OCI-LY7 (cell line): Measurements from ENCODE around the gene FAM3D. TPM values are rescaled to one million over a fixed set of nuclear protein-coding genes. Genes with fewer than 3 reads are reported as not detected.

Experiments
- BruUV-seq: library from RNA; stranded (reverse); fragments of 400-500 nt; replicated peaks from 2 replicates; lab custom pipeline; 2021; lab: Mats Ljungman, UMichigan
- CTCF ChIA-PET: fragments of 300-600 bp; sonication (Branson Sonifier 250); formaldehyde crosslinking; loops from one replicate; lab custom pipeline; 2022; ENCODE audit warnings: antibody characterized with exemption; ENCODE audit not compliant: unreplicated experiment; lab: Charles Lee
- POLR2A ChIA-PET: fragments of 300-600 bp; sonication (Branson Sonifier 250); formaldehyde crosslinking; loops from one replicate; lab custom pipeline; 2022; ENCODE audit warnings: antibody characterized with exemption; lab: Charles Lee
- DNase-seq: peaks from one replicate; pipeline ENCODE4 v3.0.0-alpha.2; 2015; ENCODE audit warnings: low spot score
- H2AFZ ChIP-seq: fragments of 200-600 bp; sonication (generic), shearing (Covaris generic); 2 replicates; pipeline ENCODE4 v1.6.1; 2014; ENCODE audit warnings: mild to moderate bottlenecking, antibody characterized with exemption, low read length, moderate library complexity
- H3K27ac ChIP-seq: fragments of 200-600 bp; sonication (generic); 2 replicates; pipeline ENCODE4 v1.5.1; 2014; ENCODE audit warnings: mixed run types, low read depth, mild to moderate bottlenecking, moderate library complexity, low read length, inconsistent platforms; ENCODE audit not compliant: poor library complexity, severe bottlenecking
- H3K36me3 ChIP-seq: fragments of 200-600 bp; sonication (generic); 2 replicates; pipeline ENCODE4 v1.6.1; 2014; ENCODE audit warnings: mild to moderate bottlenecking, antibody characterized with exemption, low read length, moderate library complexity, mixed read lengths; ENCODE audit not compliant: insufficient read depth
- H3K4me1 ChIP-seq: fragments of 200-600 bp; sonication (generic); 2 replicates; pipeline ENCODE4 v1.5.1; 2014; ENCODE audit warnings: mild to moderate bottlenecking, low read length; ENCODE audit not compliant: insufficient read depth, poor library complexity, severe bottlenecking
- H3K4me2 ChIP-seq: fragments of 200-600 bp; sonication (generic); 2 replicates; pipeline ENCODE4 v1.6.1; 2014; ENCODE audit warnings: mild to moderate bottlenecking, low read length
- H3K4me3 ChIP-seq: fragments of 200-600 bp; sonication (generic); 2 replicates; pipeline ENCODE4 v1.5.1; 2014; ENCODE audit warnings: mild to moderate bottlenecking, low read depth, low read length; ENCODE audit not compliant: poor library complexity, severe bottlenecking
- H3K79me2 ChIP-seq: fragments of 200-600 bp; sonication (generic); 2 replicates; pipeline ENCODE4 v1.6.1; 2016; ENCODE audit warnings: low read depth, mild to moderate bottlenecking, low read length, moderate library complexity, mixed read lengths; ENCODE audit not compliant: insufficient read depth
- H3K9me2 ChIP-seq: fragments of 200-600 bp; sonication (generic); 2 replicates; pipeline ENCODE4 v1.6.1; 2016; ENCODE audit warnings: mild to moderate bottlenecking, low read length, mixed read lengths; ENCODE audit not compliant: insufficient read depth
- H3K9me3 ChIP-seq: fragments of 200-600 bp; sonication (generic); 2 replicates; pipeline ENCODE4 v1.6.1; 2014; ENCODE audit warnings: mild to moderate bottlenecking, mixed run types, low read length, mixed read lengths
- H4K20me1 ChIP-seq: fragments of 200-600 bp; sonication (generic); 2 replicates; pipeline ENCODE4 v1.6.1; 2014; ENCODE audit warnings: mild to moderate bottlenecking, antibody characterized with exemption, low read length, moderate library complexity, mixed read lengths; ENCODE audit not compliant: insufficient read depth
- CTCF ChIP-seq: fragments of 200-600 bp; sonication (generic); conservative IDR thresholded peaks from 2 replicates; pipeline ENCODE4 v1.5.1; 2014; ENCODE audit warnings: mild to moderate bottlenecking, antibody characterized with exemption, low read length, moderate library complexity, mixed read lengths
- EZH2phosphoT487 ChIP-seq: fragments of 200-600 bp; sonication (generic); IDR thresholded peaks from 2 replicates; pipeline ENCODE4 v1.6.1; 2018; ENCODE audit warnings: low read depth, borderline replicate concordance, mild to moderate bottlenecking, mixed run types, antibody characterized with exemption, low read length, moderate library complexity, mixed read lengths
- intact Hi-C: fragments of 100-400 bp; cut with micrococcal nuclease; formaldehyde crosslinking; loops from one replicate; pipeline ENCODE4 v1.10.0; 2022; ENCODE audit not compliant: unreplicated experiment
- total RNA-seq, 2 experiments: library from RNA; depleted of rRNA in 1 of 2; stranded (reverse); fragments of >200 nt in 1 of 2; shearing (Covaris generic) in 1 of 2; gene quantifications; 2 replicates each; pipeline ENCODE4 v1.2.3, GENCODE V29; 2014 to 2022

Gene FAM3D
- total RNA-seq, 2 experiments from 2014 or later, result not detected

- no peak for DNase-seq
- H3K4me2 ChIP-seq, result no peak overlapping the region
- H3K27ac ChIP-seq, result no peak overlapping the region
- H3K36me3 ChIP-seq, result no peaks in the 10 kb centered on the region
- no peaks in the 10 kb centered on the region for H3K79me2 ChIP-seq
- no peaks in the 10 kb centered on the region for H4K20me1 ChIP-seq
- H3K4me1 ChIP-seq, result no peaks in the 10 kb centered on the region
- BruUV-seq, result no TSS peak
- CTCF ChIA-PET, result interaction anchor here (1.1 to 1.6 kb wide), 3 partner anchors 8 to 54 kb away, joined by 3 to 4 read pairs (median 4); no protein-coding TSS in a partner anchor
- TF ChIP-seq CTCF, result no peak
- no peak for TF ChIP-seq EZH2phosphoT487
- no peak overlapping the region for H3K4me3 ChIP-seq
- POLR2A ChIA-PET, result interaction anchor here (0.6 to 0.8 kb wide), 4 partner anchors 12 to 411 kb away, joined by 3 read pairs; no protein-coding TSS in a partner anchor
- H2AFZ ChIP-seq, result no peak overlapping the region
- intact Hi-C loops, result loop anchor here (1.0 to 10.0 kb wide), 5 partner anchors 61 to 445 kb away; partner anchors contain the start of genes HTD2 and RPP14
- H3K9me3 ChIP-seq, result no peaks in the 10 kb centered on the region
- no peaks in the 10 kb centered on the region for H3K9me2 ChIP-seq
Measured at GRCh38 chr3:58629629-58630028, 36.9 kb downstream of the FAM3D start.

GRCh38 chr3:58628823-58629562 is 37.6 kb downstream of the FAM3D start:
- TF ChIP-seq EZH2phosphoT487 (no peak), CTCF (no peak)
- Histone ChIP-seq H3K36me3 (no peaks in the 10 kb centered on the region), H3K9me2 (no peaks in the 10 kb centered on the region), H2AFZ (no peak overlapping the region), H4K20me1 (no peaks in the 10 kb centered on the region), H3K4me3 (no peak overlapping the region), H3K27ac (no peak overlapping the region), H3K4me1 (no peaks in the 10 kb centered on the region), H3K79me2 (no peaks in the 10 kb centered on the region), H3K9me3 (no peaks in the 10 kb centered on the region), H3K4me2 (no peak overlapping the region)
- DNase-seq, result no peak
- CTCF ChIA-PET, result no interaction called here
- intact Hi-C loops, result no loop called here
- no TSS peak for BruUV-seq
- POLR2A ChIA-PET, result interaction anchor here (0.8 kb wide), 1 partner anchor 195 kb away, joined by 3 read pairs; no protein-coding TSS in a partner anchor

- no peak overlapping the region for H3K4me2 ChIP-seq
- H3K27ac ChIP-seq, result no peak overlapping the region
- H3K4me3 ChIP-seq, result no peak overlapping the region
- CTCF ChIA-PET, result no interaction called here
- no peak overlapping the region for H2AFZ ChIP-seq
- H3K9me3 ChIP-seq, result no peaks in the 10 kb centered on the region
- H3K9me2 ChIP-seq, result no peaks in the 10 kb centered on the region
- POLR2A ChIA-PET, result interaction anchor here (0.8 kb wide), 1 partner anchor 196 kb away, joined by 3 read pairs; no protein-coding TSS in a partner anchor
- no peaks in the 10 kb centered on the region for H4K20me1 ChIP-seq
- H3K79me2 ChIP-seq, result no peaks in the 10 kb centered on the region
- no peak for DNase-seq
- intact Hi-C loops, result no loop called here
- TF ChIP-seq EZH2phosphoT487, result no peak
- TF ChIP-seq CTCF, result no peak
- BruUV-seq, result no TSS peak
- no peaks in the 10 kb centered on the region for H3K36me3 ChIP-seq
- no peaks in the 10 kb centered on the region for H3K4me1 ChIP-seq
Measured at GRCh38 chr3:58627941-58628340, 38.6 kb downstream of the FAM3D start.
